LNCaP clone FGC (cell line): ENCODE results near the gene LRGUK.

Source experiments
- DNase-seq: peaks from one replicate; pipeline ENCODE4 v3.0.0-alpha.2; 2011; ENCODE audit warnings: low read depth
- H3K4me3 ChIP-seq: 2 replicates; pipeline ENCODE4 v1.5.1; 2011; ENCODE audit warnings: mild to moderate bottlenecking, low read depth, low read length, control low read depth
- CTCF ChIP-seq: IDR thresholded peaks from 2 replicates; pipeline ENCODE4 v1.5.1; 2012; ENCODE audit warnings: mild to moderate bottlenecking; ENCODE audit not compliant: control insufficient read depth, insufficient read depth; ENCODE audit errors: extremely low read depth

The LRGUK gene

GRCh38 chr7:134153493-134154136 is 26.5 kb downstream of the LRGUK start:
- H3K4me3 ChIP-seq: no peak overlapping the region
- no peak for DNase-seq
- TF ChIP-seq CTCF: no peak

DNA sequence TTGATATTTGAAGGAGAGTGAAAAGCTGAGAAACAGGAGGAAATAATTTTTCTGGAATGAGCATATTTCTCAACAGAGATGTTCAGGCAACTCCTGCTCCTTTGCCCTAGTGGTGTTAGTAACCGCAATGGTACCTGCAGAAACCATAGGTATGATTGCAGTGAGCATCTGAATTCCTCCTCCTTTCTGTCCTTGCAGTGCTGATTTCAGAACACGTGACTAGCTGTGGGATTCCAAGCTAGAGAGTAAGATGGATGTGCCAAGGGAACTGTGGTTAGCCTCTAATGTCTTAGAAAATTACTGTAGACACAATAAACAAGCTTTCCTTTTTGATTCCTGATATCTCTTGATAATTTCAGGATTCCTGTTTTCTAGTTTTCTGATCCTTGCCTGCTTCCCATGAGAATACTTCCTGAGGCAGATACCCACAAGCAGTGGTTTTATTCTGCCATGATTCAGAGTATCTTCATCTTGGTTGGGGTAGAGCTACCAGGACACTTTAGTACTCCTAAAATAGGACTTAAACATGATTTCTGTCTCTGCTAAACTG is 27.5 kb downstream of the LRGUK start:
- no peak for DNase-seq
- TF ChIP-seq CTCF: no peak
- H3K4me3 ChIP-seq: no peak overlapping the region

GRCh38 chr7:134155206-134155605 is 28.1 kb downstream of the LRGUK start:
- no peak for DNase-seq
- TF ChIP-seq CTCF: no peak
- no peak overlapping the region for H3K4me3 ChIP-seq

- TF ChIP-seq CTCF: no peak
- no peak for DNase-seq
- H3K4me3 ChIP-seq: no peak overlapping the region
Observed at GRCh38 chr7:134155871-134156270, 28.7 kb downstream of the LRGUK start.

DNA sequence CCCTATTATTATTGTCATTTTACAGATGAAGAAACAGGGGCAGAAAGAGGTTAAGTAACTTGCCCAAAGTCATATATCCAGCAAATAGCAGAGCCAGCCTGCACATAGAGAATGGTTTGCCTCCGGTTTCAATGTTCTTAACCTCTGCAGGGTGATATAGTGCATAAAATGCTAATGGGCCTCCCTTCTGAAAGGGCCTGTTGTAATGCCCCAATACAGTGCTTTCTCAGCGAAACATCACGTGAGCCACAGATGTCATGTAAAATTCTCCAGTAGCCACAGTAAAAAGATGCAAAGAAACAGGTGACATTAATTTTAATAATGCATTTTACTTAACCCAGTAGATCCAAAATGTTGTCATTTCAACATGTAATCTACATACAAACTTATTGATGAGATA is 38.1 kb downstream of the LRGUK start:
- DNase-seq: no peak
- H3K4me3 ChIP-seq: no peak overlapping the region
- TF ChIP-seq CTCF: no peak

DNA sequence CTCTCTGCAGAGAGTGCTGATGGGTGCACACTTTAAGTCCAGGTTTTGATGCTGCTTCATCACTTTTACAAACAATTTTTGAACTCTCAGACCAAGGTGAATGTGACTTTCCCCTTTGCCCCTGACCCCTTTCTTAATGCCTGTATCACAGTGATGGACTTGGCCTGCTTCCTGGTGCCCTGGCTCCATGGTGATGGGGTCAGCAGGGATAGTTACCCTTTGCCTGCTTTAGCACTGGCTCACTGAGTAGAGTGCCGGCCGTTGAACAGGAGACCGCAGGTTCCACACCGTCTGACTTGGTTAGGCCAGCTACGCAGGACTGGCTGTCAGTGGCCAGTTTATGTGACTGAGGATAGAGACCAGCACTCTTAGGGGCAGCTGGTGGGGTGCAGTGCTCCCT is 40.1 kb downstream of the LRGUK start:
- no peak overlapping the region for H3K4me3 ChIP-seq
- DNase-seq: no peak

More for the DNA sequence above, 40.1 kb downstream of the LRGUK start:
- no peak for TF ChIP-seq CTCF
